ENCODE data around the gene STK32A.
A peak's percentile ranks its signal among the peaks of the same experiment; 100 is the strongest.
"Not testable (repeated sequence)": the region's sequence is repeated elsewhere in the genome, so short reads cannot be mapped to it uniquely, and the experiment has no call there.

STK32A gene

DNA sequence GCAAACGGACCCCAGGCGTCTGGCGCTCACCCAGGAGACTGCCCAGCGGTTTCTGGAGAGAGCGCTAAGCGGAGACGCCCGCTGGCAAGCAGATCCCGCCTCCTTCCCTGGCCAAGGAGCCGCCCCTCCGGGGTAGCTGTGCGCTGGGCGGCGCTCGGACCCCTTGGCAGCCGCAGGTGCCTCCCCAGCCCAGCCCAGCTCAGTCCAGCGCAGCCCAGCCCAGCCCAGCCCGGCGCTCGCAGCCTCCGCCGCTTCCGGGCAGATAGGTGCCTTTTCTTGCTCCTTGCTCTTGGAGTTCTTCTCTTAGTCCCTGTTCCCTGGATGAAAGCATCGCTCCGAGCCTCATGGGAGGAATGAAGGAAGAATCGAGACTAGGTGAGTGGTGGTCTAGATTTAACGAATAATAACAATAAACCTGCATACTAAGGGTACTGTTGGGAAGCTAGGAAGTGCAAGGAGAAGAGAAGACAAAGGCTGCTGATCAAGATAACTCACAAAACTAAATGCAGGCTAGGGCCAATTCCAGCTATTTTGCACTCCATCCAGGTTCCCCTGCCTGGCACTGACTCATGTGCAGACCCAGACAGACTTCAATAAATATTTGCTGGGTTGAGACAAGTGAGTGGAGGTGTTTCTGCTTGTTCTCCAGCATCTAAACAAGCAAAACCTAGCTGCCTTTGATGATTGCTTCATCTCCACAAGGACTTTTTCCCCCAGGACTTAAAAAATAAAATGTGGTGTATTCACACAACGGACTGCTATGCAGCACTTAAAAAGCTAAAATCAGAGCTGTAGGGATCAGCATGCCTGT lies at the start of gene STK32A:
Gene STK32A, plus strand, starts transcription at position 202 of the 811 bp plus-strand sequence. CDS start 4,609 bp downstream, outside the sequence.
- DNase-seq (ENCODE audit: low read depth) = no peak

- no peak for DNase-seq (ENCODE audit: low read depth)
Observed at GRCh38 chr5:147187099-147187540, 47.7 kb upstream of the STK32A start.

DNA sequence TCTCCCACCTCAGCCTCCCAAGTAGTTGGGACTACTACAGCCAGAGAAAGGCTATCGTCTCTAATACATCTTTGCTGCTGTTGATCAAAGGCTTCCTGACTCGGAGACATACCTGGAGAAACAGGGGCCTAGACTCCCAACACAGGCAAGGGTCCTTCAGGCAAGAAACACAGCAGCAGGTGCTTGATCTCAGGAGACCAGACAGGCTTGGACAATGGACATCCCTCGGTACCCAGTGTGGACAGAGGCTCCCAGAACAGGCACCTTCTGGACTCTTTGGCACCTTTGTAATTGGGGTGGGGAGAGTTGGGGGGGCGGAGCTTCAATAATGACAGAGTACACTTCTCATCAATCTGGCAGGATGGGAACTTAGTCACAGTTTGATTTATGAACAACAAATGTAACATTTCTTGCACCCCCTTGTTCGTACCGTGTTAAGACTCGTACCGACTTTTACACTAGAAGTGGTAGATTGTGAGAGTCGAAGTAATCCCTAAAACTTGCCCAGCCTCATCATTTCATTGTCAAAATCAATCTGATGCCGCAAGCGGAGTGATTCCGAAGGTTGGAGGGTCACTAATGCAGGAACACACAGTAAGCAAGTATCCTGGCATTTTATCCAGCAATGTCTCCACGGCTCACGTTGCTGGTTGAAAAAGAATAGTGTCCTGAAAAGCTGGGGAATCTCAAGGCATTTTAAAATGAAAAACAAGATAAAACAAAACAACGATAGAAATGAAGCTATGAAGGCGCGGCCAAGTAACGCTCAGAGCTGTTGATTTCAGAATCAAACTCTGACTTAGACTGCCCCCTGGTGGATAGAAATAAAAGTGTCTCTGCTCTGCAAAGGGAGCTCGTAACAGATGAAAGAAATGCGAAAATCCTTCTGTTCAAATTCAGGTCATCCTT lies 46.4 kb upstream of the STK32A start:
- peak; percentile 4 for DNase-seq (ENCODE audit: low read depth)

DNA sequence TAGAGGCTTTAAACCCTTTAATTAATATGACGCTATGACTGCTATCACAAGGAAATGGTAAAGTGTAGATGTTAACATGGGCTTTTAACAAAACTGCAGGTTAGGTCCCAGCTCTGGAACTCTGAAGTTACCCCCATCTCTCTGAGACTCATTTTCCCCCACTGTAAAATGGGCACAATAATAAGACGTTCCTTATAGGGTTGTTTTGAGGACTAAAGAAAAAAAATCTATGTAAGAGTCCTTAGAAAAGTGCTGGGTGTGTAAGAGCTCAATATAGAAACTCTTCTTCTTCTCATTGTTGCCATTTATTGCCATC lies 45.8 kb upstream of the STK32A start:
- DNase-seq (ENCODE audit: low read depth) = no peak

DNA sequence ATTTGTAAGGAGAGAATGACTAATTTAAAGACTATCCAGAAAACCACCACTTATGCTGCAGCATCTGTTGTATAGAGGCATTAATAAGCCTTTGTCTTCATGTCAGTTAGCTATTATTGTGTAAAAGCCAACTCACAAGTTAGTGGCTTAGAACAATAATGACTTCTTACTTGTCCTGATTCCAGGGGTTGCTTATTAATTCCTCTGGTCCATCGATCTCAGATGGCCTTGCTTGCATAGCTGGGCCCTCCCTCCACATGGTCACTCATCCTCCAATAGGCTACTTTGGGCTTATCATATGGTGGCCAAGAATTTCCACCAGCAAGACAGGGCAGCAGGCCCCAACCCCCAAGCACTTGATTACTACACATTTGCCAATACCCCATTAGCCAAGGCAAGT lies 44.5 kb upstream of the STK32A start:
- DNase-seq (ENCODE audit: low read depth) = no peak

DNA sequence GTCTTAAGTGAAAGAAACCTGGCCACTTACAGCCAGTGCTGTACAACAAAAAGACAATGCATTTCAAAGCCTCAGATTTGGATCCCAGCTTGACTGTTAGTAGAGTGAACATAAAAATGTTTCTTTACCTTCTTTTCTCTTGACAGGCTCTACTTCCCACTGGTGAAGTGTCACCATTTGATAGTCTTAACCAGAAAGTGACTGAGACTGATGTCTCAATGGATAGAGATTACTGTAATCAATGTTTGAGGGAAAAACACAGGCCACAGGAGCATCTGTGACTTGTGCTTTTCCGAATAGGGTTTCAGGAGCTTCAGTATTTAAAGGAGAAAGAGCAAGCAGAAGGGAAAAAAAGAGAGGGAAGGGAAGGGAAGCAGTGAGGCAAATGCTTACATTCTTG lies 41.7 kb upstream of the STK32A start:
- no peak for DNase-seq (ENCODE audit: low read depth)

GRCh38 chr5:147200004-147200403 lies 34.8 kb upstream of the STK32A start:
- DNase-seq (ENCODE audit: low read depth) = no peak

DNA sequence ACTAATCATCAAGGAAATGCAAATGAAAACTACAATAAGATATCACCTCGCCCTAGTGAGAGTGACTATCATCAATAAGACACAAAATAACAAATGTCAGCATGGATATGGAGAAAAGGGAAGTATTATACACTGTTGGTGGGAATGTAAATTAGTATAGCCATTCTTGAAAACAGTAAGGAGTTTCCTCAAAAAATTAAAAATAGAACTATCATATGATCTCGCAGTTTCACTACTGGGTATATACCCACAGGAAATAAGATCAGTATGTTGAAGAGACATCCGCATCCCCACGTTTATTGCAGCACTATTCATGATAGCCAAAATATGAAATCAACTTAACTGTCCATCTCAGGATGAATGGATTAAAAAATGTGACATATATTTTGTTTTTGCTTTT lies 31.6 kb upstream of the STK32A start:
- no peak for DNase-seq (ENCODE audit: low read depth)

DNA sequence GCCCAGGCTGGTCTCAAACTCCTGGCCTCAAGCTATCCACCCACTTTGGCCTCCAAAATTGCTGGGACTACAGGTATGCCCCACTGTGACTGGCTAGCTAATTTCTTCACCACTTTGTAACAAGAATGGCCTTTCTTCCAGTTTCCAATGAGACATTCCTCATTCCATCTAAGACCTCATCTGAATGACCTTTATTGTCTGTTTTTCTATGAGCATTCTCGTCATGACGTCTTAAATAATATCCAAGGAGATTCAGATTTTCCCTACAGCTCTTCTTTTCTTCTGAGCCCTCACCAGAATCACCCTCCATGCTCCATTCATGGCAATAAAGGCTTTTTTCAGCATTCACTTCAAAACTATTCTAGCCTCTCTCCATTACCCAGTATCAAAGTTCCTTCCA lies 30.2 kb upstream of the STK32A start:
- no peak for DNase-seq (ENCODE audit: low read depth)

DNA sequence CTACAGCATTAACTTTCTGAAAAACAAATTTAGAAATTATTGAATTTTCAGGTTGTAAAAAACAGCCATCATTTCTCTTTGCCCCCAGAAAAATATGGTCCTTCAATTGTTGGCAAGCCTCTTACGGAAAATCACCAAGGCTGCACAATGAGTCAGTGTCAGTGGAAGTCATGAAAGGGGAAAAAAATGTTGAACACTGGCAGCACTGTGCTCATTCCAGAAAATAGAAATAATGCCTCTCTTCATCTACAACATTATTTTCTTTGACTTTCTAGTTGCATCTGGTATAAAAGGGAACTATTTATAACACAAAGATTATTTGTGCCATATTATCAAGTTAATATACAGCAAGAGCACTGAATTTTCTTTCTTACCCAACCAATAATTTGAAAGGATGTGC lies 26.7 kb upstream of the STK32A start:
- DNase-seq (ENCODE audit: low read depth) = no peak

- DNase-seq (ENCODE audit: low read depth) = no peak
Observed at GRCh38 chr5:147216552-147217154, 18.2 kb upstream of the STK32A start.

- no peak for DNase-seq (ENCODE audit: low read depth)
Observed at GRCh38 chr5:147223343-147223742, 11.5 kb upstream of the STK32A start.

GRCh38 chr5:147223948-147224791 lies 10.7 kb upstream of the STK32A start:
- no peak for DNase-seq (ENCODE audit: low read depth)

GRCh38 chr5:147225938-147226337 lies 8.9 kb upstream of the STK32A start:
- DNase-seq (ENCODE audit: low read depth) = no peak

DNA sequence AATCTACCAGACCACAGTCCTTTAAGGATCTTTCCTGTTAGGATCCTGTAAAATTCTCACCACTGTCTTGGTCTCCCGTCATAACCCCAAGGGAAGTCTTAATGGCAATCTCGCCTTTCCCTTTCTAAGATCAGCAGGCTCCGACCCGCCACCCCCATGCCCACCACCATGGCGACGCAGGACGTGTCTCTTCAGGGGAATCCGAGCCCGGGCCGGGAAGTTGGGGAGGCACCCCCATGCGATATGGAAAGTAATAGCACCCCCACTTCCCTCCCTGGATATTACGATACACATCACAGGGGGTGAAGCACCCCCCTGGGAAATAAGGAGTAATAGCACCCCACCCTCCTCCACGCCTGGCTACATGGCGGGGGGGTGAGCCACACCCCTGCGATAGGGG lies 8.3 kb upstream of the STK32A start:
- no peak for DNase-seq (ENCODE audit: low read depth)

GRCh38 chr5:147234239-147234824 lies 494 bp upstream of the STK32A start:
- no peak for DNase-seq (ENCODE audit: low read depth)

DNA sequence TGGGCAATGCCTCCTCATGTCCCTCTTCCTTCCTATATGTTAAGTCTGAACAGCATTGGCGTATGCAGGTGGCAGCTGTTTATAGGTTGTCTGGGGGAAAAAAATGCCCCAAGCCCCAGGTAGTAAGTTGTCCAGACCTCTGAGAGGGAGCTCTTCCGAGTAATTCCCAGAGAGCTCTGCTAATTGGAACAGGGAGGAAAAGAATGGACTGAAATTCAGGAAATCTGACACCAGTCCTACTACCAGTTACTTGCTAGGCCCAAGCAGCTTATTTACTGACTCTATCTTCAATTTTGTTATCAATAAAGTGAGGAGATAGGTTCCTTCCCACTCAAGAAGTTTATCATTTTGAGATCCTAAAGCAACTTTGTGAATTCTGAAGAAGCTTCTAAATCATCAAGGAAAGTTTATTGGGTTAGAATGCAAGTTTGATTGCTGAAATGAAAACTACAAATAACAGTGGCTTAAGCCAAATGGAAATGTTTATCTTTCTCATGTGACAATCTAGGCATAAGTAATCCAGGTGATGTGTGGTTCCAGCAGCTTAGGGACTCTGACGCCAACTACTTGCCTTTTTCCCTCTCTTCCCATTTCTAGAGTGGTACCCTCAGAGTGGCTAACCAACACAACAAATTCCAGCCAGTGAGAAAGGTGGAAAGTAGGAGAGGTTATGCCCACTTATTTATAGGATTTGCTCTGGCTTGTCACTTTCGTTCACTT lies 5.6 kb downstream of the STK32A start:
- no peak for DNase-seq (ENCODE audit: low read depth)

DNA sequence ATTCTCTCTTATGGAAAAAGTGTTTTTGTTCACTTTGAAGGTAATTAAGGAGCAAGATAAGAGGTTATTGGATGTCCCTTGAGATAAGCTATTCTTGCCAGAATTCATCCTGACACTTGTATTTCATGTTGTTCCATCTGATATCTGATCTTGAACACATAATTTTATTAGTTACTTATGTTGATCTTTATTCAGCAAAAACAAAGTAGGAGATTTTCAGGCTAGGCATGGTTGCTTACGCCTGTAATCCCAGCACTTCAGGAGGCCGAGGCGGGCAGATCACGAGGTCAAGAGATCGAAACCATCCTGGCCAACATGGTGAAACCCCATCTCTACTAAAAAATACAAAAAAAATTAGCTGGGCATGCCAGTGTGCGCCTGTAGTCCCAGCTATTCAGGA lies 8.4 kb downstream of the STK32A start:
- DNase-seq (ENCODE audit: low read depth) = not testable (repeated sequence)

DNA sequence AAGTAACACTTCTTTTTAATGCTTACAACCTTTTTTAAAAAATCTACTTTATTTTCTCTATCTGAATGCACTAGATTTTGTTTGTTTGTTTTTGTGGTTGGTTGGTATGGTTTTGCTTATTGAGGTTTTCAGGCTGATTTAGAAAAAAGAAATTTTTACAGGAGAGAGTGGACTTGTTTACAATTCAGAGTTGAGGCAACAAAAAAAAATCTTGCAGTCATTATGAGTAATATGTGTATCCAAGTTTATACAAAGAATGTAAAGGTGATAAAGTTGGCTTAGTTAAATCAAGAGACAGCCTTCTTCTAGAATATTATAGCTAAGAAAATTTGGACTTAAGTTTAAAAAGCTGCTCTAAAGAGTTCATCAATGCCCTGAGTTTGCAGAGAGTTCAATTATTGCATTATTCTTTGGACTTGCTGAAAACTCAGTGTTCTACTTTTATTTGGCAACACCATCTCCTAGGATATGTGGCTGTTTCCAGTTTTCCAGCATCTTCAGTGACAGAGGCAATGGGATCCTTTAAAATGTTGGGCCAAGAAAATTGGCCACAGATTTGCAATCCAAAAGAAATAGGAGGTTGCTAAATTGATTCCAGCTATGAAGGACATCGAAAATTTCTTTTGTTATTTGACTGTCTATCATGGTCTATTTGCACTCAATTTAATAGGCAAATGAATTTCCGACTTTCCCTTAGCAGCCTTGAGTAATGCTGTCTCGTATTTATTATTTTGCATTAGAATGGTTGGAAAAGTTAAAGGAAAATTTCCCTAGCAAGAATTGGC lies 10.7 kb downstream of the STK32A start:
- DNase-seq (ENCODE audit: low read depth) = no peak

- no peak for DNase-seq (ENCODE audit: low read depth)
Observed at GRCh38 chr5:147248561-147248960, 13.7 kb downstream of the STK32A start.

Data from stimulated activated CD8-positive, alpha-beta memory T cell treated with anti-CD3 and anti-CD28 coated beads, Interleukin-15, amount 100 ng/mL, for 1 hour (primary cell).